ENCODE measurements around the gene ASB13.

Gene ASB13

DNA sequence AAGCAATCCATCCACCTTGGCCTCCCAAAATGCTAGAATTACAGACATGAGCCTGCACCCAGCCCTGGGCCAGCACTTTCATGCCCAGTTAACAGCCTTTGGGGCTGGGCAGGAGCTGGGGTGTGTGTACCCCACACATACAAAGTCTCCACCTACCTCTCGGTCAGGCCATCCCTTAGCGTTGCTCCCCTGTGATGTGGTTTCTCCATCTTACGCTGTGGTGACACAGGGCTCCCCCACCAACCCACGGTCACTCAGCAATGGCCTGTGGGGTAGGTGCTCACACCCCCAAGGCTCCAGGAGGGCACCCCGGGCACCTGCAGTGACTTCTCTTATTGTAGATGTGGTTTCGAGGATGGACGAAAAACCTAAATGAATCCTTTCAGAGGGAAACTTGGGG, 58.8 kb downstream of the ASB13 start:
- DNase-seq (ENCODE audit: extremely low spot score) = no peak
- ChIA-PET POLR2A (no interaction called here), CTCF (no interaction called here)
- TF ChIP-seq ARNT (IDR thresholded peaks at IDR 0.05) (no peak), FOXM1 (IDR thresholded peaks at IDR 0.05; ENCODE audit: borderline replicate concordance) (no peak), HDGF (IDR thresholded peaks at IDR 0.05; ENCODE audit: borderline replicate concordance) (no peak), ELF4 (IDR thresholded peaks at IDR 0.05) (no peak)

DNA sequence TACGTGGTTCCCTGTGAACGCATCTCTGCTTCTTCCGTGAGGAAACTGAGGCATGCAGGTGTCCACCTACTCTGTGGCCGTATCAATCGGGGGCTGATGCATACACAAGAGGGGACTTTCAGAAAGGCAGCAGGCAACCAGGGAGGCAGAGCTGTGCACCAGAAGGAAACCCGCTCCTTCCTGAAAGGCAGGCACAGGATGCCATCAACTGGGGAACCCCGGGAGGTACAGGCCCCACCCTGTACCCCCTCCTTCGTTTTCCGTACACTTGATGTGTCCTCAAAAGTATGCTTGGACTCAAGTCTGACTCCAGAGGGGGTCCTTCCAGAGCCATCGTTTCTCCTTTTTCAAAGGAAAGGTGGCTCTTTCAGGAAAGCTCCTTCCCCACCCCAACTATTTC, 59.5 kb downstream of the ASB13 start:
- POLR2A ChIA-PET = no interaction called here
- CTCF ChIA-PET = interaction anchor here (1.2 kb wide), 1 partner anchor 23 kb away, joined by 3 read pairs; no protein-coding TSS in a partner anchor
- DNase-seq (ENCODE audit: extremely low spot score) = no peak
- no peak for TF ChIP-seq ARNT (IDR thresholded peaks at IDR 0.05)

DNA sequence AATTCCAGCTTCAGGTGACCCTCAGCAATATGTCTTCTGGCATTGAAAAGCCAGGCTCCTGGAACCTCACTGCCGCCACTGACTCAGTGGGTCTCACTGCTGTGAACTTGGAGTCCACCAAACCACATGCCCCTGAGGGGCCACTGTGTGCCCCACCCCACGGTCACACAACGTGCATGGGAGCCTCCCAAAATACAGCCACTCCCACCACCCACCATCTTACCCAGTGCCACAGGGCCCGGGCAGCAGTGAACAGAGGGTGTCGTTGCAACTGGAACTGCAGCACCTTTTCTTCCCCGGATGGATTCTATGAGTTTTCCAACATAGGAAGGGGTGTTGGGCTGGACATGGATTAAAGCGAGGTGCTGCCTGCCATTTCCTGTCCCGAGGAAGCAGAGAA, 60.1 kb downstream of the ASB13 start:
- TF ChIP-seq FOXM1 (IDR thresholded peaks at IDR 0.05; ENCODE audit: borderline replicate concordance) = no peak
- TF ChIP-seq FOXK2 (IDR thresholded peaks at IDR 0.05) = no peak
- TF ChIP-seq NFRKB (IDR thresholded peaks at IDR 0.05) = no peak
- no peak for TF ChIP-seq ELF4 (IDR thresholded peaks at IDR 0.05)
- TF ChIP-seq FOXA1 (IDR thresholded peaks at IDR 0.05) = no peak
- TF ChIP-seq BHLHE40 (IDR thresholded peaks at IDR 0.05; ENCODE audit: borderline replicate concordance) = no peak
- no peak for TF ChIP-seq LEF1 (IDR thresholded peaks at IDR 0.05; ENCODE audit: borderline replicate concordance)
- TF ChIP-seq TARDBP (IDR thresholded peaks at IDR 0.05) = no peak
- TF ChIP-seq ARNT (IDR thresholded peaks at IDR 0.05) = no peak
- TF ChIP-seq ZNF384 (IDR thresholded peaks at IDR 0.05) = no peak
- TF ChIP-seq L3MBTL2 (conservative IDR thresholded peaks at IDR 0.05) = no peak
- no peak for TF ChIP-seq CTBP1 (IDR thresholded peaks at IDR 0.05; ENCODE audit: borderline replicate concordance)
- no peak for DNase-seq (ENCODE audit: extremely low spot score)
- CTCF ChIA-PET = interaction anchor here (1.2 kb wide), 1 partner anchor 24 kb away, joined by 3 read pairs; no protein-coding TSS in a partner anchor
- POLR2A ChIA-PET = no interaction called here

- POLR2A ChIA-PET = no interaction called here
- no peak for TF ChIP-seq ZNF384 (IDR thresholded peaks at IDR 0.05)
- DNase-seq (ENCODE audit: extremely low spot score) = no peak
- CTCF ChIA-PET = interaction anchor here (1.8 kb wide), 1 partner anchor 18 kb away, joined by 5 read pairs; no protein-coding TSS in a partner anchor
These were observed 61.4 kb downstream of the ASB13 start for GRCh38 chr10:5604961-5605360.

DNA sequence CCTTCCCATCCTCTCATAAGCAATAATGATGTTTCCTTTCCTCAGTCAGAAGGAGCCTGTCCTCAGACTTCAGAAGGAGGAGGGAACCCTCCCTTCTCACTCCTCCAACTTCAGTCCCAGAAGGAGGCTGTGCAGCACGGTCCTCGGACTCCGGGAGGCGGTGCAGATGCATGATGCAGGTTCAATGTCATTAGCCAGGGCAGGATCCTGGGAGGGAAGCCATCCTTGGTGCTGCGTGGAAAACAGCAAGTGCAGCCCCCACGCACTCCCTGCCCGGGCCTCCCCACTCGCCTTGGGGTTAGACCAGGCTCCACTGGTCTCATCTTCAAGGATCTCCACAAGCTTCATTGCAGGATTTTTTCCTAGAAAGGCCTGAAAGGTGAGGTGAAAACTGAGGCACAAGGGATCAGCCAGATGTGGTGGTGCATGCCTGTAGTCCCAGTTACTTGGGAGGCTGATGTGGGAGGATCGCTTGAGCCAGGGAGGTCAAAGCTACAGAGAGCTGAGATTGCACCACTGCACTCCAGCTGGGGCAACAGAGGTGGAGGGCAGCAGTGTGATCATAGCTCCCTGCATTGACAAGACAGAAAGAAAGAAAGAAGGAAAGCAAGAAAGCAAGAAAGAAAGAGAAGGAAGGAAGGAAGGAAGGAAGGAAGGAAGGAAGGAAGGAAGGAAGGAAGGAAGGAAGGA, 62.0 kb downstream of the ASB13 start:
- ChIA-PET CTCF (interaction anchor here (0.6 to 1.8 kb wide), 2 partner anchors 18 to 816 kb away, joined by 3 to 5 read pairs; no protein-coding TSS in a partner anchor), POLR2A (no interaction called here)
- no peak for DNase-seq (ENCODE audit: extremely low spot score)
- TF ChIP-seq LEF1 (IDR thresholded peaks at IDR 0.05; ENCODE audit: borderline replicate concordance) (no peak), CTBP1 (IDR thresholded peaks at IDR 0.05; ENCODE audit: borderline replicate concordance) (no peak), ARNT (IDR thresholded peaks at IDR 0.05) (no peak), SUZ12 (IDR thresholded peaks at IDR 0.05) (no peak)

GRCh38 chr10:5603848-5604170, 62.6 kb downstream of the ASB13 start:
- ChIA-PET CTCF (interaction anchor here (0.6 to 1.8 kb wide), 2 partner anchors 19 to 817 kb away, joined by 3 to 5 read pairs; no protein-coding TSS in a partner anchor), POLR2A (no interaction called here)
- TF ChIP-seq ELF4 (IDR thresholded peaks at IDR 0.05) (no peak), L3MBTL2 (conservative IDR thresholded peaks at IDR 0.05) (no peak), ZNF384 (IDR thresholded peaks at IDR 0.05) (no peak), SUZ12 (IDR thresholded peaks at IDR 0.05) (no peak), FOXM1 (IDR thresholded peaks at IDR 0.05; ENCODE audit: borderline replicate concordance) (no peak), TARDBP (IDR thresholded peaks at IDR 0.05) (no peak), ARNT (IDR thresholded peaks at IDR 0.05) (no peak), FOXA1 (IDR thresholded peaks at IDR 0.05) (no peak), CTBP1 (IDR thresholded peaks at IDR 0.05; ENCODE audit: borderline replicate concordance) (no peak), SP1 (IDR thresholded peaks at IDR 0.05) (no peak), NFRKB (IDR thresholded peaks at IDR 0.05) (no peak), LEF1 (IDR thresholded peaks at IDR 0.05; ENCODE audit: borderline replicate concordance) (no peak)
- no peak for DNase-seq (ENCODE audit: extremely low spot score)

GRCh38 chr10:5603091-5603847, 63.1 kb downstream of the ASB13 start:
- no peak for TF ChIP-seq CTBP1 (IDR thresholded peaks at IDR 0.05; ENCODE audit: borderline replicate concordance)
- no peak for TF ChIP-seq LEF1 (IDR thresholded peaks at IDR 0.05; ENCODE audit: borderline replicate concordance)
- TF ChIP-seq ZNF384 (IDR thresholded peaks at IDR 0.05) = no peak
- TF ChIP-seq FOXK2 (IDR thresholded peaks at IDR 0.05) = no peak
- no peak for TF ChIP-seq SP1 (IDR thresholded peaks at IDR 0.05)
- TF ChIP-seq ELF4 (IDR thresholded peaks at IDR 0.05) = no peak
- no peak for TF ChIP-seq HDGF (IDR thresholded peaks at IDR 0.05; ENCODE audit: borderline replicate concordance)
- no peak for TF ChIP-seq NFRKB (IDR thresholded peaks at IDR 0.05)
- TF ChIP-seq SUZ12 (IDR thresholded peaks at IDR 0.05) = no peak
- TF ChIP-seq, protein P1, sequence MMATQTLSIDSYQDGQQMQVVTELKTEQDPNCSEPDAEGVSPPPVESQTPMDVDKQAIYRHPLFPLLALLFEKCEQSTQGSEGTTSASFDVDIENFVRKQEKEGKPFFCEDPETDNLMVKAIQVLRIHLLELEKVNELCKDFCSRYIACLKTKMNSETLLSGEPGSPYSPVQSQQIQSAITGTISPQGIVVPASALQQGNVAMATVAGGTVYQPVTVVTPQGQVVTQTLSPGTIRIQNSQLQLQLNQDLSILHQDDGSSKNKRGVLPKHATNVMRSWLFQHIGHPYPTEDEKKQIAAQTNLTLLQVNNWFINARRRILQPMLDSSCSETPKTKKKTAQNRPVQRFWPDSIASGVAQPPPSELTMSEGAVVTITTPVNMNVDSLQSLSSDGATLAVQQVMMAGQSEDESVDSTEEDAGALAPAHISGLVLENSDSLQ (IDR thresholded peaks at IDR 0.05) = no peak
- no peak for TF ChIP-seq FOXA1 (IDR thresholded peaks at IDR 0.05)
- TF ChIP-seq BHLHE40 (IDR thresholded peaks at IDR 0.05; ENCODE audit: borderline replicate concordance) = no peak
- CTCF ChIA-PET = interaction anchor here (0.6 kb wide), 1 partner anchor 818 kb away, joined by 3 read pairs; no protein-coding TSS in a partner anchor
- no peak for DNase-seq (ENCODE audit: extremely low spot score)
- POLR2A ChIA-PET = no interaction called here
